GM12873 (cell line): ENCODE measurements around the gene KCTD13.

ENCODE experiments used
- TF ChIP-seq, protein P1 (sequence below): IDR thresholded peaks from 2 replicates; pipeline ENCODE4 v1.5.1; 2012; ENCODE audit warnings: low read depth, mild to moderate bottlenecking, moderate library complexity, low read length, control low read depth; ENCODE audit not compliant: insufficient read depth; ENCODE audit errors: missing control alignments

KCTD13 gene

DNA sequence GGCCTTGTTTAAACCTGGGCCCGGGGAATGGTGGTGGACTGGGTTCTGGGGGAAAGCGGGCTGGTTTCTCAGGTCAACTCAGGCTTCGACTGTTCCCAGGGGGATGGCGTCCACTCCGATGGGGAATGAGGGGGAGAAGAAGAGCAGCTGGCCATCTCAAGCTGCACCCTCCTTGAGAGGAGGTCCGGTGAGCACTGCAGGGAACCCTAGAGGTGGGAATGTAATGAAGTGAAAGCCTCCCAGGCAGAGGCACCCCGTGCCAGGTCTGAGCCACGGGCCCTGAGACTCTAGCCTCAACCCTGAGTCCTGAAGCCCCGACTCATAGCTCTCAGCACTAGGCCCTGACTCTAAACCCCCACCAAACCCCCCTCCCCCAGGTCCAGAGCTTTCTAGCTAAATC, 61.8 kb downstream of the KCTD13 start:
- TF ChIP-seq, protein P1, sequence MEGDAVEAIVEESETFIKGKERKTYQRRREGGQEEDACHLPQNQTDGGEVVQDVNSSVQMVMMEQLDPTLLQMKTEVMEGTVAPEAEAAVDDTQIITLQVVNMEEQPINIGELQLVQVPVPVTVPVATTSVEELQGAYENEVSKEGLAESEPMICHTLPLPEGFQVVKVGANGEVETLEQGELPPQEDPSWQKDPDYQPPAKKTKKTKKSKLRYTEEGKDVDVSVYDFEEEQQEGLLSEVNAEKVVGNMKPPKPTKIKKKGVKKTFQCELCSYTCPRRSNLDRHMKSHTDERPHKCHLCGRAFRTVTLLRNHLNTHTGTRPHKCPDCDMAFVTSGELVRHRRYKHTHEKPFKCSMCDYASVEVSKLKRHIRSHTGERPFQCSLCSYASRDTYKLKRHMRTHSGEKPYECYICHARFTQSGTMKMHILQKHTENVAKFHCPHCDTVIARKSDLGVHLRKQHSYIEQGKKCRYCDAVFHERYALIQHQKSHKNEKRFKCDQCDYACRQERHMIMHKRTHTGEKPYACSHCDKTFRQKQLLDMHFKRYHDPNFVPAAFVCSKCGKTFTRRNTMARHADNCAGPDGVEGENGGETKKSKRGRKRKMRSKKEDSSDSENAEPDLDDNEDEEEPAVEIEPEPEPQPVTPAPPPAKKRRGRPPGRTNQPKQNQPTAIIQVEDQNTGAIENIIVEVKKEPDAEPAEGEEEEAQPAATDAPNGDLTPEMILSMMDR = no peak

DNA sequence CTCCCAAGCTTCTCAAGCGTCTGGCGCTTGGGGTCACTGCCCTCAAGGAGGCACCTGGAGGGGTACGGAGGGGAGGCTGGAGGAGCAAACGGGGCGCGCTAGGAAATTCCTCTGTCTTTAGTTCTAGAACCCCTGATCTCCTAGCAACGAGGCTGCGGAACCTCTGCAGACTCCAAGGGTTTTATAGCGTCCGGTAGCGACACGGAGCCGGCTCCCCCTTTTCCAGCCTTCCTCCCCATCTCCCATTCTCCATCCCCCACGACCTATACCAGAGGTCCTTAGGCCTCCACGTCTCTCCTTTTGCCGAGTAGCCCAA, 62.4 kb downstream of the KCTD13 start:
- TF ChIP-seq, protein P1 = no peak

DNA sequence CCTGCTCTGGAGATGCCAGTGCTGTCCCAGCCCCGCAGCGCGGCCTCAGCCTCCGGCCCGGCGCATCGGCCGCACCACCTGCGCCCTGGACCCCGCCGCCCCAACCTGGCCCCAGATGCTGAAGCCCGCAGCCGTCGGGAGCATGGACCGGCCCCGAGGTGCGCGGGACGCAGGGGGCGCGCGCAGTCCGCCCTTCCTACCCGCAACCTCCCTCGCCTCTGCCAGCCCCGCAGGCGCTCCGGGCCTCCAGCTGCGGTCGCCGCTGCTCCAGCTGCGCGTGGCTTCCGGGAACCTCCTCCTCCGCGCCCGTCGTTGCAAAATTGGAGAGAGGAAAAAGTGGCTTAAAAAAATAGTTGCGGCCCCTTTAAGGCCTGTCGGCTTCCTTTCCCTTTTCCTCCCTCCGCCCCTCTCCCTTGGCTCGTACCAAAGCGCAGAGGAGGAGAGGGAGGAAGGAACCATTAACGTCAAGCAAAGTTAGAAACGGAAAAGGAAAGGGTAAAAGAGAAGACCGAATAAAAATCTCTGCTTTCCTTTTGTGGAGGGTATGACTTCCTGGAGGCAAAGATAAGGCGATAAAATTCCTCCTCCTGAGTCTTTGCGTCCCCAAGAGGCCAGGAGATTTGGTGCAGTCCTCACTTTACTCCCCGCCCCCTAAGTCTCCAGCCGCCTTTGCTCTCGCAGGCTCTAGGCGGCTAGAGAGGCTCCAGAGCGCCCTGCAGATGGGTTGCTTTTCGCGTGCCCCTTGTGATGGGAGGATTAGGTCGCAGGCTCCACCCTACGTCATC, 63.0 kb downstream of the KCTD13 start, which contains the start of gene CDIPT:
Gene CDIPT (minus strand): TSS at position 343 of the 785 bp plus-strand sequence. CDS start 369 bp downstream, outside the sequence.
- TF ChIP-seq, protein P1 = peak; percentile 84

DNA sequence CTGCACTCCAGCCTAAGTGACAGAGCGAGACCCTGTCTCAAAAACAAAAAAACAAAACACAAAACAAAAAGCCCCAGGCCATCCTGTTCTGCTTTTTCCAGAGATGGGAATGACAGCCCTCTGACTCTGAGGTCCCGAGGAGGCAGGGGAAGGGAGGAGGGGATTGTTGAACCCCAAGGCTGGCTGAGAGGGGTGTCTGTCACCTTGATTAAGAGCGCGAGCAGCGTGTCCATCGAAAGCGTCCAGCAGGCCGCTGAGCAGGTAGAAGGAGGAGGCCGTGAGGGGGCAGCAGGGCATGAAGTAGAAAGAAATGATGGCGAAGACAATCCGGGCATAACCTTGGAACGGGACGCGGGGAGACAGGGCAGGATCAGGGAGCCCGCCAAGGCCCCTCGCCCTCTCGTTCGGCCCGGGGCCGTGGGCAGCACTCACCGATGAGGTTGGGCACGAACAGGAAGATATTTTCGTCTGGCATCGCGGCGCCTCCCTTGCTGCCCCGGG, 63.6 kb downstream of the KCTD13 start:
- TF ChIP-seq, protein P1 = no peak

DNA sequence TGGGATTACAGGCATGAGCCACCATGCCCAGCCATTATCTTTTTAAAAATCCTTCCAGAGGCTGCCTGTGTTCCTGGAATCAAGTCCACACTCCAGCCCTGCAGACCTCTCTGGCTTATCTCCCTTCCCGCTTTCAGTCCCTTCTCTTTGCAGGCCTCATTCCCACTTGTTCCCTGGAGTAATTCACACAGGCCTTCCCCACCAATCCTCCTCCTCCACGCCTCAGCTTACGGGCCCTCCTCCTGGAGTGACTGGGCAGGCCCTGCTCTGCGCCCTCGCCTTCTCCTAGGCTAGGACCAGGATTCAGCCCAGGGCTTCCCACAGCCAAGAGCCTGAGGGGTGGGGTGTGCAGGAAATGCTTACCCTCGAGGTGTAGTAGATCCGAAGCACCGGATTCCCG, 65.8 kb downstream of the KCTD13 start:
- TF ChIP-seq, protein P1 = no peak

DNA sequence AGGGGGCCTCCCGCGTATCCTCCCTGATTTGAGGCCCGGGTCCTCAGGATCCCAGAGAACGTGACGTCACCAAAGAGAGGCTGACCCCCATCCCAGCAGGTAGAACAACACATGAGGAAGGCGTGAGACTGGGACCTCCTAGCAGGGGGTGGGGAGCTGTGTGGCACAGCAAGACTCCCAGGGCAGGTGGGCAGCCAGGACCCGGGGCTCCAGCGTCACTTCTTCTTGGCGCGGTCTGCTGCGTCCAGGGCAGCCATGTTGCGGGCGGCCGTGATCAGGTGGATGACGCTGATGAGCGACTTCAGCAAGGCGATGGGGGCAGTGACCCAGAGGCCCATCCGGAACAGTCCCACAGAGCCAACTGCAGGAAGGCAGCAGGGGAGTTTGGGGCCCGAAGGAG, 67.1 kb downstream of the KCTD13 start:
- TF ChIP-seq, protein P1 = no peak

DNA sequence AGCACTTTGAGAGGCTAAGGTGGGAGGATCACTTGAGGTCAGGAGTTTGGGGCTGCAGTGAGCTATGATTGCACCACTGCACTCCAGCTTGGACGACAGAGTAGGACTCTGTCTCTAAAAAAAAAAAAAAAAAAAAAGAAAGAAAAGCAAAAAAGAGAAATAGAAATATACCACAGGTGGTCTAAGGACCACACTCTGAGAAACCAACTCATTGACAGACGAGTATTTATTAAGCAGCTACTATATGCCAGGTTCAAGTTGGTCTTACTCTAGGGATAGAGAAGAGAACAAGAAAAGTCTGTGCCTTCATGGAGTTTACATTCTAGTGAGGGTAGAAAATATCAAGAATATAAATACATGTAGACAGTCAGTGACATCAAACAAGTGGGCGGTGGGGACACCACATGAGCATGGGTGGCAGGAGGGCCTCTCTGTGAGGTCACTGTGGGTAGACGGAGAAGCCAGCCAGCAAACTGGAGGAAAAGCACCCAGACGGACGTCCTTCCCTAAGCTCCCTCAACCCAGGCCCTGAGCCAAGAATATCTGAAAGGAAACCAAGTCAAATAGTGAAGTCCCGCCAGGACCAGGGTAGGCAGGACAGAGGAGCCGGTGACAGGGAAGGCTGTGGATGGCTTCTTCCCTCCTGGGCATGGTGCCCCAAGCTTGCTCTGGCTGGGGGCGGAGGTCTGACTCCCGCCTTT, 67.7 kb downstream of the KCTD13 start:
- TF ChIP-seq, protein P1 = no peak
